IMR-90 (cell line): ENCODE measurements around the gene CDK12. TPM values are rescaled to one million over a fixed set of nuclear protein-coding genes. Genes with fewer than 3 reads are reported as not detected.
"Not testable (repeated sequence)": the region's sequence is repeated elsewhere in the genome, so short reads cannot be mapped to it uniquely, and the experiment has no call there.

Experiments
- ATAC-seq: fragments of 200-7000 bp; cut with Tn5 transposase; 2 replicates; pipeline ENCODE4 v1.9.1; 2020; ENCODE audit warnings: low read depth, mild to moderate bottlenecking, moderate library complexity
- BruUV-seq: library from RNA; stranded (reverse); fragments of 400-500 nt; replicated peaks from 2 replicates; lab custom pipeline; 2021; lab: Mats Ljungman, UMichigan
- CTCF ChIA-PET: fragments of 300-600 bp; formaldehyde crosslinking; extraction: SDS; loops from one replicate; lab custom pipeline; 2021; ENCODE audit warnings: antibody characterized with exemption; lab: Yijun Ruan, JAX
- POLR2A ChIA-PET: fragments of 300-600 bp; sonication (Branson Sonifier 250); formaldehyde crosslinking; loops from one replicate; lab custom pipeline; 2022; ENCODE audit warnings: antibody characterized with exemption; ENCODE audit not compliant: unreplicated experiment; lab: Charles Lee
- DNase-seq: peaks from one replicate; pipeline ENCODE4 v3.0.0; 2013
- H2AFZ ChIP-seq: replicated peaks from 2 replicates; pipeline ENCODE3; 2013; ENCODE audit warnings: low read length, mild to moderate bottlenecking; ENCODE audit not compliant: poor library complexity
- H2AK5ac ChIP-seq: 2 replicates; pipeline ENCODE4 v1.6.1; 2013; ENCODE audit warnings: low read depth, low read length, inconsistent platforms
- H2AK9ac ChIP-seq: replicated peaks from 2 replicates; pipeline ENCODE3; 2013; ENCODE audit warnings: mild to moderate bottlenecking, low read depth, low read length, moderate library complexity; ENCODE audit not compliant: poor library complexity
- H2BK120ac ChIP-seq: 2 replicates; pipeline ENCODE4 v1.6.1; 2013; ENCODE audit warnings: low read depth, low read length, inconsistent platforms
- H2BK15ac ChIP-seq: 3 replicates; pipeline ENCODE4 v1.6.1; 2013; ENCODE audit warnings: low read depth, low read length, inconsistent platforms
- H2BK20ac ChIP-seq: 2 replicates; pipeline ENCODE4 v1.6.1; 2013; ENCODE audit warnings: low read depth, mild to moderate bottlenecking, inconsistent platforms, low read length, moderate library complexity
- H2BK5ac ChIP-seq: 2 replicates; pipeline ENCODE4 v1.6.1; 2013; ENCODE audit warnings: mild to moderate bottlenecking, low read depth, low read length, inconsistent platforms; ENCODE audit not compliant: poor library complexity, severe bottlenecking
- H3K14ac ChIP-seq: replicated peaks from 2 replicates; pipeline ENCODE4 v1.6.1; 2013; ENCODE audit warnings: low read depth, low read length, inconsistent platforms
- H3K18ac ChIP-seq: 2 replicates; pipeline ENCODE4 v1.6.1; 2013; ENCODE audit warnings: low read depth, low read length, control low read depth
- H3K23ac ChIP-seq: 2 replicates; pipeline ENCODE4 v1.6.1; 2013; ENCODE audit warnings: low read depth, low read length, inconsistent platforms
- H3K27ac ChIP-seq: 2 replicates; pipeline ENCODE4 v1.5.1; 2013; ENCODE audit warnings: mild to moderate bottlenecking, control low read depth, low read length; ENCODE audit not compliant: insufficient read depth
- H3K27me3 ChIP-seq: 2 replicates; pipeline ENCODE4 v1.6.1; 2013; ENCODE audit warnings: low read length; ENCODE audit not compliant: control insufficient read depth, insufficient read depth
- H3K36me3 ChIP-seq: 2 replicates; pipeline ENCODE4 v1.6.1; 2013; ENCODE audit warnings: low read length, mixed read lengths; ENCODE audit not compliant: control insufficient read depth, insufficient read depth
- H3K4ac ChIP-seq: 2 replicates; pipeline ENCODE4 v1.6.1; 2013; ENCODE audit warnings: low read depth, low read length, inconsistent platforms
- H3K4me1 ChIP-seq: 2 replicates; pipeline ENCODE4 v1.6.1; 2013; ENCODE audit warnings: low read length, mixed read lengths; ENCODE audit not compliant: control insufficient read depth, insufficient read depth
- H3K4me2 ChIP-seq: 2 replicates; pipeline ENCODE4 v1.6.1; 2013; ENCODE audit warnings: low read depth, mild to moderate bottlenecking, control low read depth, low read length, moderate library complexity
- H3K4me3 ChIP-seq: 2 replicates; pipeline ENCODE4 v1.5.1; 2013; ENCODE audit warnings: low read depth, mild to moderate bottlenecking, control low read depth, low read length, moderate library complexity; ENCODE audit not compliant: insufficient read depth
- H3K56ac ChIP-seq: 2 replicates; pipeline ENCODE4 v1.6.1; 2013; ENCODE audit warnings: low read length, inconsistent platforms; ENCODE audit not compliant: insufficient read depth; ENCODE audit errors: extremely low read depth
- H3K79me1 ChIP-seq, 2 experiments: 2 replicates each; pipeline ENCODE4 v1.6.1; 2013; ENCODE audit warnings: low read length in 2 of 2, inconsistent platforms in 1 of 2, low read depth in 1 of 2
- H3K9ac ChIP-seq: 2 replicates; pipeline ENCODE4 v1.6.1; 2013; ENCODE audit warnings: low read depth, low read length, control low read depth
- H3K9me1 ChIP-seq: 2 replicates; pipeline ENCODE4 v1.6.1; 2013; ENCODE audit warnings: low read length, inconsistent platforms; ENCODE audit not compliant: insufficient read depth
- H3K9me3 ChIP-seq: 2 replicates; pipeline ENCODE4 v1.6.1; 2013; ENCODE audit warnings: low read length; ENCODE audit not compliant: control insufficient read depth, insufficient read depth
- H4K20me1 ChIP-seq: 2 replicates; pipeline ENCODE4 v1.6.1; 2013; ENCODE audit warnings: low read length, inconsistent platforms; ENCODE audit not compliant: insufficient read depth
- H4K5ac ChIP-seq: 2 replicates; pipeline ENCODE4 v1.6.1; 2013; ENCODE audit warnings: mild to moderate bottlenecking, low read depth, low read length, control low read depth
- H4K8ac ChIP-seq, 2 experiments: 2 replicates each; pipeline ENCODE4 v1.6.1; 2013; ENCODE audit warnings: low read depth in 2 of 2, low read length in 2 of 2, control low read depth in 1 of 2, inconsistent platforms in 1 of 2
- H4K91ac ChIP-seq: 2 replicates; pipeline ENCODE4 v1.6.1; 2013; ENCODE audit warnings: low read depth, low read length, inconsistent platforms; ENCODE audit not compliant: insufficient read depth
- WGBS, 2 experiments: methylation state at CpG; one replicate each; pipeline versions ENCODE4 v1.1.5 to v1.1.7; 2013; ENCODE audit warnings: missing lambda C conversion rate in 2 of 2; ENCODE audit not compliant: insufficient read length in 1 of 2; ENCODE audit errors: extremely low coverage in 2 of 2; 5-methylcytosine and 5-hydroxymethylcytosine counted together
- dilution Hi-C: fragments of 300-500 bp; cut with HindIII; formaldehyde crosslinking; loops from one replicate; pipeline ENCODE4 v1.14.3; 2018; ENCODE audit warnings: low sequenced_read_pairs; ENCODE audit not compliant: unreplicated experiment
- in situ Hi-C: fragments of 300-500 bp; cut with MboI; formaldehyde crosslinking; loops from 3 replicates; pipeline ENCODE4 v1.14.3; 2019; ENCODE audit warnings: low sequenced_read_pairs, inconsistent platforms, mixed read lengths
- intact Hi-C: fragments of 100-400 bp; cut with micrococcal nuclease; formaldehyde crosslinking; loops from 2 replicates; pipeline ENCODE4 v1.10.0; 2022
- polyA plus RNA-seq, 3 experiments: library from polyadenylated mRNA; depleted of rRNA; stranded (reverse); fragments of >200 nt; gene quantifications; 2 replicates each; pipeline ENCODE4 v1.2.3, GENCODE V29; 2012; ENCODE audit warnings: low replicate concordance in 1 of 3
- total RNA-seq: library from RNA; depleted of rRNA; stranded (reverse); fragments of >200 nt; gene quantifications from 2 replicates; pipeline ENCODE4 v1.2.3, GENCODE V29; 2012

Gene CDK12
- total and polyA plus RNA-seq, 2 of the 4 experiments (the other 2 are of a cell fraction) = 16.1 to 27.1 TPM

DNA sequence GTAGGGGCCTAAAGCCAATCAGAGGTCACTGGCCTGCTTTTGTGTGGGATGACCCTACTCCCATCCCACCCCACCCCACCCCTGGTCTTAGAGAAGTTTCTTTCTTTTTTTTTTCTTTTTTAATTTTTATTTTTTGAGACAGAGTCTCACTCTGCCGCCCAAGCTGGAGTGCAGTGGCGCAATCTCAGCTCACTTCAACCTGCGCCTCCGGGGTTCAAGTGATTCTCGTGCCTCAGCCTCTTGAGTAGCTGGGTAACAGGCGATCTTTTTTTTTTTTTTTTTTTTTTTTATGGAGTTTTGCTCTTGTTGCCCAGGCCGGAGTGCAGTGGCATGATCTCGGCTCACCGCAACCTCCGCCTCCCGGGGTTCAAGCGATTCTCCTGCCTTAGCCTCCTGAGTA is 83.1 kb downstream of the CDK12 start:
- H3K4me2 ChIP-seq, H3K79me1 ChIP-seq, H2AK9ac ChIP-seq, H3K4me1 ChIP-seq, H2AFZ ChIP-seq, POLR2A ChIA-PET, H3K27me3 ChIP-seq, H4K8ac ChIP-seq, H2BK5ac ChIP-seq, H3K4me3 ChIP-seq, H3K27ac ChIP-seq, H3K4ac ChIP-seq, H3K18ac ChIP-seq, H3K9me3 ChIP-seq, H3K9ac ChIP-seq, intact Hi-C loops, H2BK120ac ChIP-seq, H2AK5ac ChIP-seq, BruUV-seq, H2BK20ac ChIP-seq, DNase-seq, H4K5ac ChIP-seq, H3K9me1 ChIP-seq, ATAC-seq, H3K14ac ChIP-seq, H3K56ac ChIP-seq, H3K23ac ChIP-seq, H4K20me1 ChIP-seq, dilution Hi-C loops, H4K91ac ChIP-seq, H2BK15ac ChIP-seq: not testable (repeated sequence)
- peaks cover 16% of the 10 kb centered on the region for H3K36me3 ChIP-seq
- WGBS, 2 experiments = 98% methylated on average over 7 of the region's 12 CpGs; no CpG with 5 or more reads in 1 of the 2 experiments
- in situ Hi-C loops = loop anchor here (5.0 kb wide), 1 partner anchor 78 kb away; no protein-coding TSS in a partner anchor
- CTCF ChIA-PET = interaction anchor here (1.9 kb wide), 1 partner anchor 77 kb away, joined by 6 read pairs; no protein-coding TSS in a partner anchor
